Upper lobe of left lung (tissue), 6 donors: ENCODE data around the gene MANBA. TPM values are rescaled to one million over a fixed set of nuclear protein-coding genes. Genes with fewer than 3 reads are reported as not detected.
"Not testable (repeated sequence)": the region's sequence is repeated elsewhere in the genome, so short reads cannot be mapped to it uniquely, and the experiment has no call there.

Source experiments
- ATAC-seq, 2 donors: fragments of 200-7000 bp; cut with Tn5 transposase; one replicate each; pipeline ENCODE4 v1.9.1; 2022; ENCODE audit warnings: mild to moderate bottlenecking in 2 of 2, moderate library complexity in 2 of 2; ENCODE audit not compliant: low FRiP score in 2 of 2
- DNase-seq, 2 donors: peaks; one replicate each; pipeline ENCODE4 v3.0.0-alpha.2; 2019 to 2020
- H3K27ac ChIP-seq, 4 donors: fragments of 200-600 bp; sonication (generic); one replicate each; pipeline ENCODE4 v1.5.1; 2016 to 2019
- H3K27me3 ChIP-seq, 4 donors: fragments of 200-600 bp; sonication (generic); one replicate each; pipeline ENCODE4 v1.5.1; 2017 to 2019
- H3K36me3 ChIP-seq, 4 donors: fragments of 200-600 bp; sonication (generic); one replicate each; pipeline ENCODE4 v1.5.1; 2016 to 2019
- H3K4me1 ChIP-seq, 4 donors: fragments of 200-600 bp; sonication (generic); one replicate each; pipeline ENCODE4 v1.5.1; 2018 to 2019
- H3K4me3 ChIP-seq, 4 donors: fragments of 200-600 bp; sonication (generic); one replicate each; pipeline ENCODE4 v1.5.1; 2017 to 2019; ENCODE audit warnings: mild to moderate bottlenecking in 2 of 4, moderate library complexity in 1 of 4
- H3K9me3 ChIP-seq, 4 donors: fragments of 200-600 bp; sonication (generic); one replicate each; pipeline ENCODE4 v1.5.1; 2018 to 2019
- CTCF ChIP-seq, 6 experiments: fragments of 450-650 bp in 4 of 6; fragments of 200-600 bp in 2 of 6; sonication (generic) in 2 of 6; IDR thresholded peaks; one replicate each; pipeline ENCODE4 v1.5.1; 2016 to 2019; ENCODE audit warnings: antibody characterized with exemption in 6 of 6
- EP300 ChIP-seq, 4 donors: sonication (generic); formaldehyde crosslinking; IDR thresholded peaks; one replicate each; pipeline ENCODE4 v1.5.1; 2017; ENCODE audit warnings: antibody characterized with exemption in 4 of 4, control low read depth in 2 of 4
- POLR2A ChIP-seq, 4 donors: fragments of 450-650 bp; IDR thresholded peaks; one replicate each; pipeline ENCODE4 v1.5.1; 2016 to 2017; ENCODE audit warnings: antibody characterized with exemption in 4 of 4, mild to moderate bottlenecking in 2 of 4
- POLR2AphosphoS5 ChIP-seq, 2 donors: sonication (generic); formaldehyde crosslinking; IDR thresholded peaks; one replicate each; pipeline ENCODE4 v1.5.1; 2017; ENCODE audit warnings: antibody characterized with exemption in 2 of 2
- WGBS, 2 donors: methylation state at CpG; one replicate each; pipeline ENCODE4 v1.1.5; 2017 to 2018; 5-methylcytosine and 5-hydroxymethylcytosine counted together
- total RNA-seq, 6 donors: library from RNA; depleted of rRNA in 4 of 6; stranded (reverse); fragments of >200 nt in 4 of 6; gene quantifications; one replicate each; pipeline versions ENCODE4 v1.1.0 to v1.2.1, GENCODE V29; 2016 to 2021
- donor health status: DM: no; HTN: no; CAD: no; lungs with moderate emphysema.
- donor health status: DM: no; HTN: yes; CAD: no; lungs with severe emphysema.

MANBA gene
- total RNA-seq, 6 donors from 2014 or later = 47.6 to 152 (median 59.3) TPM

GRCh38 chr4:102713096-102713495 is 47.7 kb downstream of the MANBA start:
- H3K27me3 ChIP-seq = no peaks in the 10 kb centered on the region
- ATAC-seq (peak; percentile 61 to 68), DNase-seq (no peak)
- H3K4me3 ChIP-seq = no peak overlapping the region
- H3K9me3 ChIP-seq = no peaks in the 10 kb centered on the region
- 52 to 56% methylated on average over 3 of the region's 3 CpGs for WGBS, 2 donors
- no peaks in the 10 kb centered on the region for H3K36me3 ChIP-seq
- no peak for TF ChIP-seq POLR2A (IDR thresholded peaks at IDR 0.05)
- TF ChIP-seq CTCF (IDR thresholded peaks at IDR 0.05) = peak in 1 of 6 experiments; percentile 27
- TF ChIP-seq EP300 (IDR thresholded peaks at IDR 0.05) = no peak
- TF ChIP-seq POLR2AphosphoS5 (IDR thresholded peaks at IDR 0.05) = no peak
- H3K27ac ChIP-seq = peak overlapping the region; percentile 11 to 47 (median 28)
- peaks cover 3 to 19% (median 6%) of the 10 kb centered on the region in 4 donors for H3K4me1 ChIP-seq

- 97% methylated on average over 3 of the region's 3 CpGs for WGBS, 2 donors
- Histone ChIP-seq H3K36me3 (no peaks in the 10 kb centered on the region), H3K4me3 (no peak overlapping the region), H3K9me3 (no peaks in the 10 kb centered on the region), H3K27ac (no peak overlapping the region), H3K27me3 (no peaks in the 10 kb centered on the region), H3K4me1 (peaks cover 3 to 12% (median 6%) of the 10 kb centered on the region in 4 donors)
- TF ChIP-seq EP300 (IDR thresholded peaks at IDR 0.05) (no peak), POLR2A (IDR thresholded peaks at IDR 0.05) (no peak)
- ATAC-seq = no peak
- no peak for DNase-seq
These were observed 49.8 kb downstream of the MANBA start for GRCh38 chr4:102710986-102711385.

GRCh38 chr4:102709060-102709459 is 51.7 kb downstream of the MANBA start:
- not testable (repeated sequence) for DNase-seq, H3K9me3 ChIP-seq, H3K27me3 ChIP-seq, ATAC-seq, H3K27ac ChIP-seq, H3K4me3 ChIP-seq, H3K36me3 ChIP-seq
- peaks cover 3 to 12% (median 6%) of the 10 kb centered on the region in 4 donors for H3K4me1 ChIP-seq
- 75 to 92% methylated on average over 1 of the region's 1 CpG for WGBS, 2 donors

DNA sequence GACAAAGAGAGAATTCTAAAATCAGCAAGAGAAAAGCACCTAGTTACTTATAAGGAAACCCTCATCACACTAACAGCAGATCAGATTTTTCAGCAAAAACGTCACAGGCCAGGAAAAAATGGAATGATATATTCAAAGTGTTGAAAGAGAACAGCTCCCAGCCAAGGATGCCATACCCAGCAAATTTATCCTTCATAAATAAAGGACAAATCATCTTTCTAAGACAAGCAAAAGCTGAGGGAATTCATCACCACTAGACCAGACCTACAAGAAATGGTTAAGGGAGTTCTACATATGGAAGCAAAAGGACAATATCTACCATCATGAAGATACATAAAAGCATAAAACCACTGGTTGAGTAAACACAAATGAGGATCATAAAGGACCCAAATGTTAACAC is 53.6 kb downstream of the MANBA start:
- Histone ChIP-seq H3K4me3 (no peak overlapping the region), H3K4me1 (no peaks in the 10 kb centered on the region), H3K9me3 (no peaks in the 10 kb centered on the region), H3K27ac (no peak overlapping the region), H3K36me3 (no peaks in the 10 kb centered on the region), H3K27me3 (no peaks in the 10 kb centered on the region)
- DNase-seq = no peak
- TF ChIP-seq CTCF (IDR thresholded peaks at IDR 0.05) (no peak), POLR2AphosphoS5 (IDR thresholded peaks at IDR 0.05) (no peak), POLR2A (IDR thresholded peaks at IDR 0.05) (no peak), EP300 (IDR thresholded peaks at IDR 0.05) (no peak)
- 78 to 100% methylated on average over 1 of the region's 1 CpG for WGBS, 2 donors
- ATAC-seq = no peak

GRCh38 chr4:102705391-102705935 is 55.3 kb downstream of the MANBA start:
- WGBS, 2 donors = 100% methylated on average over 1 of the region's 1 CpG
- Histone ChIP-seq H3K36me3 (no peaks in the 10 kb centered on the region), H3K27ac (no peak overlapping the region), H3K4me3 (no peak overlapping the region), H3K9me3 (no peaks in the 10 kb centered on the region), H3K4me1 (no peaks in the 10 kb centered on the region), H3K27me3 (no peaks in the 10 kb centered on the region)
- ATAC-seq (peak in 1 of 2 donors; percentile 59), DNase-seq (no peak)
- TF ChIP-seq EP300 (IDR thresholded peaks at IDR 0.05) (no peak), POLR2A (IDR thresholded peaks at IDR 0.05) (no peak), CTCF (IDR thresholded peaks at IDR 0.05) (no peak), POLR2AphosphoS5 (IDR thresholded peaks at IDR 0.05) (no peak)

- TF ChIP-seq POLR2A (IDR thresholded peaks at IDR 0.05) = no peak
- TF ChIP-seq POLR2AphosphoS5 (IDR thresholded peaks at IDR 0.05) = peak in 1 of 2 donors; percentile 23
- TF ChIP-seq EP300 (IDR thresholded peaks at IDR 0.05) = no peak
- TF ChIP-seq CTCF (IDR thresholded peaks at IDR 0.05) = no peak
- Histone ChIP-seq H3K27me3 (no peaks in the 10 kb centered on the region), H3K27ac (no peak overlapping the region), H3K4me3 (no peak overlapping the region), H3K36me3 (peaks cover 0 to 2% (median 0%) of the 10 kb centered on the region in 4 donors), H3K4me1 (peaks cover 0 to 15% (median 4%) of the 10 kb centered on the region in 4 donors), H3K9me3 (no peaks in the 10 kb centered on the region)
- no peak for ATAC-seq
- WGBS, 2 donors = 81 to 85% methylated on average over 3 of the region's 3 CpGs
- DNase-seq = no peak
These were observed 64.0 kb downstream of the MANBA start for GRCh38 chr4:102696758-102697157.
